ENCODE measurements around the gene ETFA.

DNA sequence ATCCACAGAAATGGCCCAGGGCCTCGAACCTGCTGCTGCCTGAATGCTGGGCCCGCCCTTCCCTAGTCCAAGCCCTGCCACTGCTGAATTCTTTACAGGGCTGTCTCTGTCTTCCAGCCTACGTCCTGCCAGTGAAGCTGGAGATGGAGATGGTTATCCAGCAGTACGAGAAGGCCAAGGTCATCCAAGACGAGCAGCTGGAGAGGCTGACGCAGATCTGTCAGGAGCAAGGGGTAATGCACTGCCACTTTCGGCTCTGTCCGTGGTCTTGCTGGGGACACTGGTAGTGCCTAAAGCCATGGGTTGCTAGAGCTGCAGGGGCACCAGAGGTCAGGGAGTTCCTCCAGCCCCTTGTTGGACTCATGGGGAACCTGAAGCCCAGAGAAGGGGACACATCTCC is 135.8 kb downstream of the ETFA start:
- TF ChIP-seq CTCF (IDR thresholded peaks at IDR 0.05): no peak
- no peak for TF ChIP-seq POLR2A (IDR thresholded peaks at IDR 0.05)
- no peak for TF ChIP-seq POLR2AphosphoS5 (IDR thresholded peaks at IDR 0.05)
- no peak for TF ChIP-seq EP300 (IDR thresholded peaks at IDR 0.05; ENCODE audit: low read depth)
